DOHH2 (cell line): ENCODE measurements around the gene ADAP1.

Experiments used
- H3F3A ChIP-seq: fragments of 200-600 bp; sonication (generic), shearing (Covaris generic); 2 replicates; pipeline ENCODE4 v1.6.0; 2016; ENCODE audit warnings: antibody characterized with exemption, mild to moderate bottlenecking; ENCODE audit not compliant: control insufficient read depth, insufficient read depth
- H3K27ac ChIP-seq: fragments of 200-600 bp; sonication (generic); 2 replicates; pipeline ENCODE4 v1.5.1; 2014; ENCODE audit warnings: low read depth, mild to moderate bottlenecking, low read length, moderate library complexity
- H3K27me3 ChIP-seq: fragments of 200-600 bp; sonication (generic); 2 replicates; pipeline ENCODE4 v1.6.1; 2014; ENCODE audit warnings: mild to moderate bottlenecking, low read length, mixed read lengths; ENCODE audit not compliant: control insufficient read depth
- H3K36me3 ChIP-seq: fragments of 200-600 bp; sonication (generic); 2 replicates; pipeline ENCODE4 v1.6.1; 2014; ENCODE audit warnings: mild to moderate bottlenecking, low read length, moderate library complexity, mixed read lengths; ENCODE audit not compliant: control insufficient read depth
- H3K4me1 ChIP-seq: fragments of 200-600 bp; sonication (generic); 2 replicates; pipeline ENCODE4 v1.6.1; 2014; ENCODE audit warnings: mild to moderate bottlenecking, low read length, mixed read lengths; ENCODE audit not compliant: control insufficient read depth
- H3K4me2 ChIP-seq: fragments of 200-600 bp; sonication (generic); 2 replicates; pipeline ENCODE4 v1.6.0; 2014; ENCODE audit warnings: mild to moderate bottlenecking, low read length, moderate library complexity
- H3K4me3 ChIP-seq: fragments of 200-600 bp; sonication (generic); 2 replicates; pipeline ENCODE4 v1.5.1; 2014; ENCODE audit warnings: mild to moderate bottlenecking, low read length, mixed read lengths
- H3K79me2 ChIP-seq: fragments of 200-600 bp; sonication (generic); 2 replicates; pipeline ENCODE4 v1.6.1; 2014; ENCODE audit warnings: mild to moderate bottlenecking, low read length, mixed read lengths; ENCODE audit not compliant: control insufficient read depth
- H3K9me2 ChIP-seq: fragments of 200-600 bp; sonication (generic); replicated peaks from 2 replicates; pipeline ENCODE4 v1.6.1; 2014; ENCODE audit warnings: mild to moderate bottlenecking, low read length, mixed read lengths; ENCODE audit not compliant: control insufficient read depth
- H3K9me3 ChIP-seq: fragments of 200-600 bp; sonication (generic); 2 replicates; pipeline ENCODE4 v1.6.1; 2014; ENCODE audit warnings: antibody characterized with exemption, low read length, mixed read lengths; ENCODE audit not compliant: control insufficient read depth, insufficient read depth
- H4K20me1 ChIP-seq: fragments of 200-600 bp; sonication (generic); 2 replicates; pipeline ENCODE4 v1.6.0; 2014; ENCODE audit warnings: low read depth, mild to moderate bottlenecking, antibody characterized with exemption, low read length, moderate library complexity; ENCODE audit not compliant: control insufficient read depth, insufficient read depth
- CTCF ChIP-seq: fragments of 200-600 bp; sonication (generic); IDR thresholded peaks from one replicate; pipeline ENCODE4 v1.5.1; 2014; ENCODE audit warnings: antibody characterized with exemption, mild to moderate bottlenecking, low read depth, low read length; ENCODE audit not compliant: poor library complexity, severe bottlenecking
- EZH2phosphoT487 ChIP-seq: fragments of 200-600 bp; sonication (generic); IDR thresholded peaks from 2 replicates; pipeline ENCODE4 v1.6.1; 2017; ENCODE audit warnings: borderline replicate concordance, mild to moderate bottlenecking, antibody characterized with exemption, low read length, moderate library complexity, mixed read lengths

The ADAP1 gene

DNA sequence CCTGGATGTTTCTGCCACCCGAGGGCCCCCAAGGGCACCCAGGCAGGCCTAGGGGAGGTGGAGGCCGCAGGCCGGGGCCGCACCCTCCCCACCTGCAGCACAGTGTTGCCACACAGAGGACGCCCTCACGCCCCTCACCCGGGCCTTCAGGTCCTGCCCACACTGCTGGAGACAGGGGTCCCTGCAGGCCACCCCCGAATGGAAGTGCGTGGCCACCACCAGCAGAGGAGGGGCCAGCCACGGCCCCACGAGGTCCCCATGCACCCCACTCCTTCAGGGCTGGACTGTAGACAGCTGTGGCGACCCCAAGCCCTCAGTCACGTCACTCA, 35.4 kb downstream of the ADAP1 start:
- Histone ChIP-seq H3K27me3 (peaks cover 41% of the 10 kb centered on the region), H3K27ac (no peak overlapping the region), H3K79me2 (no peaks in the 10 kb centered on the region), H3K9me3 (no peaks in the 10 kb centered on the region), H3K9me2 (no peaks in the 10 kb centered on the region), H3K4me1 (peaks cover 18% of the 10 kb centered on the region), H3F3A (no peaks in the 10 kb centered on the region; the same call in 1 of the 2 replicates), H3K4me2 (no peak overlapping the region), H4K20me1 (no peaks in the 10 kb centered on the region), H3K4me3 (no peak overlapping the region), H3K36me3 (no peaks in the 10 kb centered on the region)
- TF ChIP-seq CTCF: no peak

DNA sequence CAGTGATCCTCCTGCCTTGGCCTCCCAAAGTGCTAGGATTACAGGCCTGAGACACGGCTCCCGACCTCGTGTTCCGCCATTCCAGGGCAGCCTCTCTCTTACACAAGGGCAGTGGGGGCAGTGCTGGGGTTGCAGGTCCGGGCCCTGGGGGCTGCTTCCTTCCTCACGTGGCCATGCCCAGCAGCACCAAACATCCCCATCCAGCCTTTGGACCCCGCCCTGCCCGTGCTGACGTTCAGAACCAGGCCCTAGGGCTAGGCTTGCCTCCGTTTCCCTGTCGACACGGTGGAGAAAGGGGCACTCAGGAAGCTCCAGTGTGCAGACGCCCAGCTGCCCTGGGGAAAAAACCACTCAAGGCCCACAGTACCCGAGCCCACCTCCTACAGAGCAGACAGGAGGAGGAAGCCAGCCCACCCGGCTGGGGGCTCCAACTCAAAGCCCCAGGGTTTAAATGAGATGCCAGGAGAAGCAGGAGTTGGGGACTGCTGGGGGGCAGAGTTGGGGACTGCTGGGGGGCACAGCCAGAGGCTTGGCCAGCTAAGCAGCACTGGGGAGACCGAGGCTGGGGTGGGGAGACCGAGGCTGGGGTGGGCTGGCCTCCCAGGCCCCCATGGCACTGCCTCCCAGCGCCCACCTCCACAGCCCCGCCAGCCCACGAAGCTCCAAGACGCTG, 35.9 kb downstream of the ADAP1 start:
- Histone ChIP-seq H3K27ac (no peak overlapping the region), H3K4me1 (peaks cover 14% of the 10 kb centered on the region), H4K20me1 (no peaks in the 10 kb centered on the region), H3K9me2 (no peaks in the 10 kb centered on the region), H3K9me3 (no peaks in the 10 kb centered on the region), H3K36me3 (no peaks in the 10 kb centered on the region), H3F3A (no peaks in the 10 kb centered on the region; the same call in 1 of the 2 replicates), H3K4me2 (no peak overlapping the region), H3K27me3 (peaks cover 37% of the 10 kb centered on the region), H3K79me2 (no peaks in the 10 kb centered on the region), H3K4me3 (no peak overlapping the region)
- no peak for TF ChIP-seq CTCF
- no peak for TF ChIP-seq EZH2phosphoT487

GRCh38 chr7:918118-918425, 36.4 kb downstream of the ADAP1 start:
- no peaks in the 10 kb centered on the region for H4K20me1 ChIP-seq
- H3K27ac ChIP-seq: no peak overlapping the region
- H3K79me2 ChIP-seq: no peaks in the 10 kb centered on the region
- no peak for TF ChIP-seq CTCF
- no peaks in the 10 kb centered on the region for H3K36me3 ChIP-seq
- peaks cover 9% of the 10 kb centered on the region for H3K4me1 ChIP-seq
- no peak overlapping the region for H3K4me2 ChIP-seq
- no peaks in the 10 kb centered on the region for H3K9me2 ChIP-seq
- no peak overlapping the region for H3K4me3 ChIP-seq
- H3K9me3 ChIP-seq: no peaks in the 10 kb centered on the region
- peaks cover 35% of the 10 kb centered on the region for H3K27me3 ChIP-seq
- no peaks in the 10 kb centered on the region for H3F3A ChIP-seq
